ENCODE results near the gene CNPY1. TPM values are rescaled to one million over a fixed set of nuclear protein-coding genes. Genes with fewer than 3 reads are reported as not detected.

The CNPY1 gene
- total and polyA plus RNA-seq, 2 of the 8 experiments (the other 6 are each of a cell fraction or from before 2014, with no cell fraction given), result not detected

- no peak overlapping the region for H2BK5ac ChIP-seq (ENCODE audit: low read depth, low read length)
- H3K23ac ChIP-seq (ENCODE audit: insufficient read length), result no peak overlapping the region
- no peaks in the 10 kb centered on the region for H3K79me2 ChIP-seq (ENCODE audit: control insufficient read depth in 1 of 2, insufficient read depth in 2 of 2, low read length in 2 of 2)
- H3K9me3 ChIP-seq (ENCODE audit: insufficient read depth in 2 of 2, low read depth in 1 of 2, low read length in 1 of 2), result no peaks in the 10 kb centered on the region
- no peak overlapping the region for H2BK120ac ChIP-seq (replicated peaks; ENCODE audit: low read depth, low read length)
- no peak overlapping the region for H3K4ac ChIP-seq (replicated peaks; ENCODE audit: insufficient read length, low read depth, low read length)
- DNase-seq (ENCODE audit: low read depth in 1 of 2, low spot score in 2 of 2), result peak in 1 of 2 experiments; percentile 89
- peaks cover 94 to 100% (median 98%) of the 10 kb centered on the region in 4 experiments for H3K27me3 ChIP-seq (replicated peaks in 1 of 4; ENCODE audit: control insufficient read depth in 3 of 4, extremely low read depth in 1 of 4, insufficient read depth in 3 of 4, low read length in 3 of 4)
- H4K8ac ChIP-seq (ENCODE audit: extremely low read depth, insufficient read depth, low read length), result peak overlapping the region; percentile 69; the same call in 1 of the 2 replicates
- no peak overlapping the region for H4K91ac ChIP-seq (replicated peaks; ENCODE audit: insufficient read length, low read length)
- no peak overlapping the region for H2AK5ac ChIP-seq (ENCODE audit: low read depth, low read length)
- peaks cover 4% of the 10 kb centered on the region; the same call in 1 of the 2 replicates for H3K23me2 ChIP-seq (ENCODE audit: low read depth, low read length)
- POLR2A ChIA-PET (ENCODE audit: partially characterized antibody), result interaction anchor here (0.9 to 1.9 kb wide), 4 partner anchors 17 to 95 kb away, joined by 3 to 4 read pairs (median 4); no protein-coding TSS in a partner anchor
- no peak overlapping the region for H3K27ac ChIP-seq (ENCODE audit: low read depth, low read length)
- no peak overlapping the region for H2BK12ac ChIP-seq (ENCODE audit: low read depth, low read length)
- peak overlapping the region; percentile 60; the same call in 1 of the 2 replicates for H3K18ac ChIP-seq (ENCODE audit: extremely low read depth, low read length)
- no peaks in the 10 kb centered on the region for H3K79me1 ChIP-seq (ENCODE audit: low read depth, low read length)
- H3K14ac ChIP-seq (ENCODE audit: insufficient read length), result no peak overlapping the region
- H3K56ac ChIP-seq (replicated peaks; ENCODE audit: insufficient read length, low read depth, low read length), result no peak overlapping the region
- H2BK20ac ChIP-seq (ENCODE audit: low read length), result no peak overlapping the region
- H4K20me1 ChIP-seq (replicated peaks in 1 of 2; ENCODE audit: control insufficient read depth in 1 of 2, insufficient read depth in 2 of 2, low read length in 2 of 2), result peaks cover 19 to 38% of the 10 kb centered on the region in 2 experiments
- FAIRE-seq, result no peak
- no peaks in the 10 kb centered on the region for H3K36me3 ChIP-seq (ENCODE audit: control insufficient read depth in 2 of 4, insufficient read depth in 4 of 4, low read length in 3 of 4)
- 2% methylated on average over 77 of the region's 78 CpGs; no CpG with 5 or more reads in 1 of the 2 experiments for WGBS, 2 experiments (ENCODE audit: extremely low coverage in 1 of 2, insufficient coverage in 1 of 2, insufficient read length in 1 of 2, insufficient replicate concordance in 2 of 2, low coverage in 1 of 2, low lambda C conversion rate in 2 of 2, missing lambda C conversion rate in 1 of 2)
- H3K4me3 ChIP-seq (ENCODE audit: extremely low read depth in 1 of 4, insufficient read depth in 2 of 4, low read depth in 3 of 4, low read length in 4 of 4), result peak overlapping the region in 2 of 4 experiments; percentile 3 to 57; a peak in 4 of 8 replicates
- peak overlapping the region; percentile 53 to 70 for H3K4me2 ChIP-seq (ENCODE audit: insufficient read depth in 1 of 2, low read depth in 2 of 2, low read length in 2 of 2)
- H2AFZ ChIP-seq (ENCODE audit: low read length), result no peak overlapping the region
- no peak overlapping the region; the same call in 1 of the 2 replicates for H2BK15ac ChIP-seq (ENCODE audit: low read length)
- H3K9ac ChIP-seq (replicated peaks in 1 of 4; ENCODE audit: extremely low read depth in 1 of 4, low read depth in 3 of 4, low read length in 3 of 4), result no peak overlapping the region
- CTCF ChIA-PET (ENCODE audit: partially characterized antibody), result interaction anchor here (0.6 to 1.8 kb wide), 9 partner anchors 16 to 95 kb away, joined by 3 to 9 read pairs (median 3); no protein-coding TSS in a partner anchor
- no peak overlapping the region for H4K5ac ChIP-seq (ENCODE audit: insufficient read length, low read depth, low read length)
- peaks cover 0 to 22% (median 11%) of the 10 kb centered on the region in 4 experiments; a peak in 5 of 7 replicates for H3K4me1 ChIP-seq (replicated peaks in 1 of 4; ENCODE audit: control insufficient read depth in 3 of 4, insufficient read depth in 4 of 4, low read length in 3 of 4)
- TF ChIP-seq RBBP5 (IDR thresholded peaks at IDR 0.05; ENCODE audit: borderline replicate concordance, low read depth, low read length), result peak; percentile 20; the same call in 1 of the 2 replicates
- no peak for TF ChIP-seq SP4 (IDR thresholded peaks at IDR 0.05; ENCODE audit: low read length)
- no peak for TF ChIP-seq ASH2L (IDR thresholded peaks at IDR 0.05; ENCODE audit: low read length)
- no peak for TF ChIP-seq RFX5 (IDR thresholded peaks at IDR 0.05; ENCODE audit: borderline replicate concordance, low read depth, low read length)
- TF ChIP-seq CREB1 (IDR thresholded peaks at IDR 0.05), result no peak
- no peak for TF ChIP-seq NRF1 (IDR thresholded peaks at IDR 0.05; ENCODE audit: low read depth, low read length)
- TF ChIP-seq PHF8 (conservative IDR thresholded peaks at IDR 0.05; ENCODE audit: low read depth, low read length), result no peak
These were observed 79.3 kb downstream of the CNPY1 start for GRCh38 chr7:155466814-155467733.

Data from H1 (cell line).